Measurements from ENCODE around the gene FAM200A. TPM values are rescaled to one million over a fixed set of nuclear protein-coding genes. Genes with fewer than 3 reads are reported as not detected.

Gene FAM200A
- total and polyA plus RNA-seq, 2 of the 4 experiments (the other 2 are of a cell fraction), result 5.9 to 6.0 TPM

Other genes starting within 250 kb of the FAM200A start
- 321 and 327 TPM in 2 replicates for gene ARPC1A, start 226.2 kb downstream of the FAM200A start, total RNA-seq (2012; rRNA removed)
- 253 and 260 TPM in 2 replicates for gene ARPC1A, start 226.2 kb downstream of the FAM200A start, polyA plus RNA-seq (2012; rRNA removed)
- 243 and 351 TPM in 2 replicates for gene ARPC1B, start 177.4 kb downstream of the FAM200A start, total RNA-seq (2012; rRNA removed)
- gene ARPC1B, start 177.4 kb downstream of the FAM200A start, polyA plus RNA-seq (2012; rRNA removed), result 488 and 548 TPM in 2 replicates
- 40.3 and 124 TPM in 2 replicates for gene PDAP1, start 143.5 kb downstream of the FAM200A start, total RNA-seq (2012; rRNA removed)
- 123 and 193 TPM in 2 replicates for gene PDAP1, start 143.5 kb downstream of the FAM200A start, polyA plus RNA-seq (2012; rRNA removed)
- gene BUD31, start 143.1 kb downstream of the FAM200A start, total RNA-seq (2012; rRNA removed), result 72.6 and 111 TPM in 2 replicates
- gene BUD31, start 143.1 kb downstream of the FAM200A start, polyA plus RNA-seq (2012; rRNA removed), result 94.2 and 97.2 TPM in 2 replicates
- gene PTCD1, start 113.3 kb downstream of the FAM200A start, total RNA-seq (2012; rRNA removed), result 2.2 and 2.8 TPM in 2 replicates
- gene PTCD1, start 113.3 kb downstream of the FAM200A start, polyA plus RNA-seq (2012; rRNA removed), result 4.0 and 4.7 TPM in 2 replicates
- 23.8 and 23.9 TPM in 2 replicates for gene CPSF4, start 113.2 kb downstream of the FAM200A start, total RNA-seq (2012; rRNA removed)
- 38.5 and 44.9 TPM in 2 replicates for gene CPSF4, start 113.2 kb downstream of the FAM200A start, polyA plus RNA-seq (2012; rRNA removed)
- 559 and 1,184 TPM in 2 replicates for gene ATP5MF, start 85.9 kb downstream of the FAM200A start, total RNA-seq (2012; rRNA removed)
- 1,472 and 2,029 TPM in 2 replicates for gene ATP5MF, start 85.9 kb downstream of the FAM200A start, polyA plus RNA-seq (2012; rRNA removed)
- 4.2 and 4.8 TPM in 2 replicates for gene ZNF789, start 79.2 kb downstream of the FAM200A start, total RNA-seq (2012; rRNA removed)
- 7.4 and 8.9 TPM in 2 replicates for gene ZNF789, start 79.2 kb downstream of the FAM200A start, polyA plus RNA-seq (2012; rRNA removed)
- gene ZNF394, start 51.8 kb downstream of the FAM200A start, total RNA-seq (2012; rRNA removed), result 22.8 and 24.7 TPM in 2 replicates
- gene ZNF394, start 51.8 kb downstream of the FAM200A start, polyA plus RNA-seq (2012; rRNA removed), result 10.7 and 10.9 TPM in 2 replicates
- 15.8 and 16.3 TPM in 2 replicates for gene ZKSCAN5, start 47.5 kb downstream of the FAM200A start, total RNA-seq (2012; rRNA removed)
- gene ZKSCAN5, start 47.5 kb downstream of the FAM200A start, polyA plus RNA-seq (2012; rRNA removed), result 5.4 and 5.5 TPM in 2 replicates
- gene ZNF655, start 6.5 kb upstream of the FAM200A start, total RNA-seq (2012; rRNA removed), result 49.6 and 56.4 TPM in 2 replicates
- 47.9 and 54.7 TPM in 2 replicates for gene ZNF655, start 6.5 kb upstream of the FAM200A start, polyA plus RNA-seq (2012; rRNA removed)
- 0.54 and 0.56 TPM in 2 replicates for gene TMEM225B, start 46.2 kb upstream of the FAM200A start, total RNA-seq (2012; rRNA removed)
- gene TMEM225B, start 46.2 kb upstream of the FAM200A start, polyA plus RNA-seq (2012; rRNA removed), result 0.27 and 0.32 TPM in 2 replicates
- 9.0 and 9.2 TPM in 2 replicates for gene ZSCAN25, start 64.8 kb upstream of the FAM200A start, total RNA-seq (2012; rRNA removed)
- 6.2 TPM in 2 replicates for gene ZSCAN25, start 64.8 kb upstream of the FAM200A start, polyA plus RNA-seq (2012; rRNA removed)
- not detected in 2 replicates for gene CYP3A5, start 127.9 kb upstream of the FAM200A start, total RNA-seq (2012; rRNA removed)
- gene CYP3A5, start 127.9 kb upstream of the FAM200A start, polyA plus RNA-seq (2012; rRNA removed), result not detected in 2 replicates
- gene CYP3A7, start 183.1 kb upstream of the FAM200A start, total RNA-seq (2012; rRNA removed), result not detected in 2 replicates
- gene CYP3A7, start 183.1 kb upstream of the FAM200A start, polyA plus RNA-seq (2012; rRNA removed), result not detected in 2 replicates
- gene CYP3A4, start 232.1 kb upstream of the FAM200A start, total RNA-seq (2012; rRNA removed), result not detected in 2 replicates
- not detected in 2 replicates for gene CYP3A4, start 232.1 kb upstream of the FAM200A start, polyA plus RNA-seq (2012; rRNA removed)

Data from IMR-90 (cell line).